GM21576 (cell line): ENCODE measurements around the gene SYTL4.
"Not testable (repeated sequence)": the region's sequence is repeated elsewhere in the genome, so short reads cannot be mapped to it uniquely, and the experiment has no call there.

Experiments used
- ATAC-seq: cut with Tn5 transposase; IDR thresholded peaks from one replicate; pipeline ENCODE4 v1.9.1; 2021; ENCODE audit warnings: mild to moderate bottlenecking, moderate library complexity; ENCODE audit not compliant: unreplicated experiment

SYTL4 gene

DNA sequence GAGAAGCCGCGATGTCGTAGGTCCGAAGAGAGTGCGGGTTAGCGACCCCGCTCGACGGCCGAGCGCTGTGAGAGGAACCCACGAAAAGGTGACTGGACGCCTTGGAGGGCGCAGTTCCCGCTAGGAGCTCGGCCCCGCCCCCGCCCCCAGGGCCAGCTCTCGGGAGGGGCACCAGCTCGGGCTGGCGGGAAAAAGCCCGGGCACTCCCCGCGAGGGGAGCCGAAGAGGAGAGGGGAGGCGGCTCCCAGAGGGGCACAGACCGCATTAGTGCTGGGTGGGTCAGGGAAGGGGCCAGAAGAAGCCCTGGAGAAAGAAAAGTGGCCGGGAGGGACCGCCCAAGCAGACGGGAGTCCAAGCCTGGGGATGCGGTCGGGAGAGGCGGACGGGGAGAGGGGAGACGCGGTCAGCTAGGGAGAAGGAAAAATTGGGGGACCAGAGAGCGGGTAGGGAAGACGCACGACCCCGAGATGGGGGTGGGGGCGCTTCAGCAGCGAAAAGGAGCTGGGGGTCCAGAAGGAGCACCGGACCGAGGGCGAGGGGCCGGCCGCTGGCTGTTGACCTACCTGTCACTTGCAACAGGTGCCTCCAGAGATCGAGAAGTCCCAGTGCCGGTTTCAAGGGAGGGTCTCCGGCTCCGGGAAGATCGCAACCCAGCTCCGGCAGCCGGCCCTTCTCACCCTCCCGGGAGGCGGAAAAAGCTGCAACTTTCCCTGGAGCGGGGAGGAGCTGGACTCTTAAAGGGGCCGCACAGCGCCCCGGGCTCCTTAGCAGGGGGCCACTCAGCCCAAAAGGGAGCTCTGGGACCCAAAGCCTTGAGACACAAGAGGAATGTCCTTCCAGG lies at the start of gene SYTL4:
TSS of gene SYTL4 (minus strand) at position 681 of the 841 bp plus-strand sequence. CDS start 30,084 bp downstream, outside the sequence.
- ATAC-seq: no peak

DNA sequence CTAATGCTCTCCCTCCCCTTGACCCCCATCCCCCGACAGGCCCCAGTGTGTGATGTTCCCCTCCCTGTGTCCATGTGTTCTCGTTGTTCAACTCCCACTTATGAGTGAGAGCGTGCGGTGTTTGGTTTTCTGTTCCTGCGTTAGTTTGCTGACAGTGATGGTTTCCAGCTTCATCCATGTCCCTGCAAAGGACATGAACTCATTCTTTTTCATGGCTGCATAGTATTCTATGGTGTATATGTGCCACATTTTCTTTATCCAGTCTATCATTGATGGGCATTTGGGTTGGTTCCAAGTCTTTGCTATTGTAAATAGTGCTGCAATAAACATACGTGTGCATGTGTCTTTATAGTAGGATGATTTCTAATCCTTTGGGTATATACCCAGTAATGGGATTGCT lies 37.5 kb upstream of the SYTL4 start:
- not testable (repeated sequence) for ATAC-seq

DNA sequence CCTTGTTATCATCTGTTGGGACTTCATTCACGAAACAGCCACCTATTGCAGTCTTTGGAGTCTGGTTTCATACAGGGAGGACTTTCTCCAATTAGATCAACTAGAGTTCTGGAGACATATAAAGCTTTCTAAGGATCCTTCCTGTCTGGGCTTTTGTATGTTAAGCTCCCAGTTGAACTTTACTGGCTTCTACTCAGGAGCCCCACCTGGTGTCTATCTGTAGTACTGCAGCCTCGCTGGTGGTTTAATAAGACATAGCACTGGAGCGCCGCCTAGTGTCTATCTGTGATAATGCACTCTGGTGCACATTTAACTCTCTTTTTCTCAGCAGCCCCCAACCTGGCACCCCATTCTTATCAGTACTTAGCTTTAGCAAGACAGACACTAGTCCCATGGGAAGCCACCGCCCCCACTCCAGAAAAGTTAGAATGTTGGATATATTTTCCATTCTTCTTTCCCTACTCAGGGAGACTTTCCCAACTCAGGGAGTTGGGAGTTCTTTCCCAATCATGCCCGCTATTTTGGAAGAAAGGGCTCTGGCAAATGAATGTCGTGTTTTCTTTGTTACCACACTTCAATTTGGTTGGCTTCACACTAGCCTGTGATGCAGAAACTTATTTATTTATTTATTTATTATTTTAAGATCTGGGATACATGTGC lies 36.9 kb upstream of the SYTL4 start:
- ATAC-seq: no peak

DNA sequence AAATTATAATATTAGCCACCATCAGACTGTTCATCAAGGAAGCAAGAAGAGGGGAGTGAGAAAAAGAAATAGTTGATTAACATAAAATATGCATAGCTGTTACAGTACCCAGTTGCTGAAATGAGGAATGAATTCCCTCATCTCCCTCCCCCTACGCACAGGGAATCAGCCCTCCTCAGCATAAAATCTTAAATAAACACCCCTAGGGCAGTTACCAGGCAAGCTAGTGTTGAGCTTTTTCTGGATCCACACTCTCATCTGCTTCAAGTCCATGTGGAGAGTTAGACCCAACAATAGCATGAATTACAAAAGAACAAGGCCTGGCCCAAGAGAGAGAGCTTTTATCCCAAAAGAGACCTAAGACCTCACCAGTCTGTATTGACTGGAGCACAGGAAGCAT lies 19.0 kb upstream of the SYTL4 start:
- no peak for ATAC-seq

DNA sequence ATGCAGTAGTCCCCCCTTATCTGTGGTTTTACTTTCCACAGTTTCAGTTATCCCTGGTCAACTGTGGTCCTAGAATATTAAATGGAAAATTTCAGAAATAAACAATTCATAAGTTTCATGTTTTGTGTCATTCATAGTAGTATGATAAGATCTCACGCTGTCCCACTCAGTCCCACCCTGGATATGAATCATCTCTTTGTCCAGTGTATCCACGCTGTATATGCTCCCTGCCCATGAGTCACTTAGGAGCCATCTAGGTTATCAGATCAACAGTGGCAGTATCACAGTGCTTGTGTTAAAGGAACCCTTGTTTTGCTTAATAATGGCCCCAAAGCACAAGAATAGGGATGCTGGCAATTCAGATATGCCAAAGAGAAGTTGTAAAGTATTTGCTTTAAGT lies 16.2 kb upstream of the SYTL4 start:
- no peak for ATAC-seq

DNA sequence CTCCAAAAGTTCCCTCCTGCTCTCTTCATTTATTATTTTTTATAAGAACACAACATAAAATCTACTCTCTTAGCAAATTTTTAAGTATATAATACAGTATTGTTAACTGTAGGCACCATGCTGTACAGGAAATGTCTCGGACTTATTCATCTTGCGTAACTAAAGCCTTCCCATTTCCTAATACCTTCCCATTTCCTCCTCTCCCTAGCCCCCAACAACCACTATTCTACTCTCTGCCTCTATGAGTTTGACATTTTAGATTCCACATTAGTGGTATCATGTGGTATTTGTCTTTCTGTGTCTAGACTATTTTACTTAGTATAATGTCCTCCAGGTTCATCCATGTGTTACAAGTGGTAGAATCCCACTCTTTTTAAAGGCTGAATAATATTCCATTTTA lies 15.8 kb upstream of the SYTL4 start:
- no peak for ATAC-seq

DNA sequence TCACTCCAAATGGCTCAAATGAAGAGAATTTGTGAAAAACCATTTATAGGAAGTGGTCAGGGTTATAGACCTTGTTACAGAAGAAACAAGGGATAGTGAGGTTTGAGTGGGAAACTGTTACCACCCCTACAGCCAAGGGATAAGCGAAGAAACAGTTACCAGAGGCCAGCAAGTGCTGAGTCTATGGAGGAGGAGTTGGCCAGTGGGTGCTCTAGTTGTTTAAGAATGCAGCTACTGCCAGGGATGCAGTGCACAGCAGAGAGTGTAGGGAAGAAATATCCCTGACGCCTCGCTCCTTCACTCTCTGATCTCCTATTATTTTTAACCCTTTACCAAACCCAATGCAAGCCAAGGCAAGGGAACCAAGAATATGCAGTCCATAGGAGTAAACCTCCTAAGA lies 15.2 kb upstream of the SYTL4 start:
- no peak for ATAC-seq

DNA sequence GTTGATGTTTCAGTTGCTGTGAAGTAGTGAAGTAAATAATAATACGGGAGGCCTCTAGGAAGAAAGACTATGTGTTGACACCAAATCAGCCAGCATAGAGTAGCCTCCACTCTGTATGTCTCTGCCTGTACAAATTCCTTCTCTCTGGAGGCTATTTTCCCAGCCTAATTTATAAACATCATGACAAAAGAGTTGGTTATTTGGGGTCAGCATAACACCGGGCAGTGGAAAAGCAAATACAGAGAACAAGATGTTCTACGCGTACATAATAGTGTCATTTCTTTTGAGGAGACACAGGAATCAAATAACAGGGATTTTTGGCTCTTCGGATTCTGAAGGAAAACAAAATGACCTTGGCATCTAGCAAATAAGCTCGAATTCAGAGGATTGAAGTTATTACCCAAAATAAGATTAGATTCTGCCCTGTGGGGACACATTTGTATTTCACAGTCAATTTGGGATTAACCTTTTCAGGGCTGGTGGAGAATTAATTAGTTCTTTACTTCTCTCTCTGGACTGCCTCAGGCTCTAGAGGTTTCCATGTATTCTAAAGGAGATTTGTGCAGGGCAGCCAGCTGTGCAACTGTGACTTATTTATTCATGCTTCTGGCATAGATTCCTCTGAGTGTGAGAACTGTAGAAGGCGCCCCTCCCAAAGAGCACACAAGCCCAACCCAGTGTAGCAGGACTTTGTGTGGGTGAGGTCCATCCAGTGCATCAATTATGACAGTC lies 14.1 kb upstream of the SYTL4 start:
- ATAC-seq: no peak

DNA sequence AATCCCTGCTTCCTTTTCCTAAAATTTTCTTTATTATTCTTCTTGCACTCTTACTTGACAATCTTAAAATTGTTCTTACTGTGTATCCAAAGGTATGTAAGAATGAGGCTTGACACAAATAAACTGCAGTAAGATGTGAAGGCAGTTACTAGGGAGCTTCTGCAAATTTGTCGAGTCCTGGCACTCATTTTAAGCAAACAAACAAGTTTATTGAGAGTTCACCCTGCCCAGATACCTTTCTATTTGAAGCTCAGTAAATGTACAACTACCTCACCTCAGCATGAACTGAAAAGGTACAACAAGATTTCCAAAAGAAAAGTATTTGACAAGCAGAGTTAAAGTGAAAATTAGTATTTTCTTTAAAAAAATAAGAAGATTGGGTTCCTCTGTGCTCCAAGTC lies 13.3 kb upstream of the SYTL4 start:
- ATAC-seq: no peak

DNA sequence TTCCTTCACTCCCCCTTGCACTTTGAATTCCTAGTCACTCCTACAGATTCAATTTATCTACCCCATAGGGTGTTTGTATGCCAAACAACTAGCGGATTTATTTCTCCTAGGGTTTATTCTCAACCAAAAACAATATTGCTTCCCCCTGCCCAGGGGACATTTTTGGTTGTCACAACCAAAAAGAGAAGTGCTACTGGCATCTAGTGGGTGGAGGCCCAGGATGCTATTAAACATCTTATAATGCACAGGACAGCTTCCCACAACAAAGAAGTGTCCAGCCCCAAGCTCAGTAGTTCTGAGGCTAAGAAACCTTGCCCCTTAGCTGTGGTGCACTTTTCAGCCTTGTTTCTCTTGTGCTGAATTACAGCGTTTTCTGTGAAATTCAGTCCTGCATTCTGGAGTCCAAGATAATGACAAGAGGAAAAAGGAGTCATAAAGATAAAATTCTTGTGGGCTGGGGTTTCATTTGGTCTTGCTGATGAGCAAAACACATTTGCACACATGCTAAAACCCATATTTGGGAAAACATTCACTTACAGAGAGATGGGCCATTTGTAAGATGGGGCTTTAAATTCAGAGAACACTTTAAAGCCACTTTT lies 11.2 kb upstream of the SYTL4 start:
- no peak for ATAC-seq

DNA sequence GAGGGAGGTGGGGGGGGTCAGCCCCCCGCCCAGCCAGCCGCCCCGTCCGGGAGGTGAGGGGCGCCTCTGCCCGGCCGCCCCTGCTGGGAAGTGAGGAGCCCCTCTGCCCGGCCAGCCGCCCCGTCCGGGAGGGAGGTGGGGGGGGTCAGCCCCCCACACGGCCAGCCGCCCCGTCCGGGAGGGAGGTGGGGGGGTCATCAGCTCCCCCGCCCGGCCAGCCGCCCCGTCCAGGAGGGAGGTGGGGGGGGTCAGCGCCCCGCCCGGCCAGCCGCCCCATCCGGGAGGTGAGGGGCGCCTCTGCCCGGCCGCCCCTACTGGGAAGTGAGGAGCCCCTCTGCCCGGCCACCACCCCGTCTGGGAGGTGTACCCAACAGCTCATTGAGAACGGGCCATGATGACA lies 7.9 kb downstream of the SYTL4 start:
- ATAC-seq: not testable (repeated sequence)

DNA sequence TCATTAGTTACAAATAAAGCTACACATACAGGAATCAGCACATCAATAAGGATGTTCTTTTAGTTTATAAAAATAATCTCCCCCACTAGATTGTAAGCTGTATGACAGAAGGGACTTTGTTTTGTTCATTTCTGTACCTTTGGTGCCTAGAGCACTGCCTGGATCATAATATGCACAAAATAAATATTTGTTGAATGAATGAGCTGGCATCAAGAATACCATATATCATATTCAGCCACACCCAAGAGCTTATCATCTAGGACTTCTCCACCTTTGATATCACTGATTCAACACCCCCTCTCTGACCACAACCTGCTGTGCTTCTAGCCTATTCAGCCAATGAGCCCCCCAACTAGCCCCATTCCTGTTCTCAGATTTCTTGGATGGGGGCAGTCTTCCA lies 10.6 kb downstream of the SYTL4 start:
- no peak for ATAC-seq

DNA sequence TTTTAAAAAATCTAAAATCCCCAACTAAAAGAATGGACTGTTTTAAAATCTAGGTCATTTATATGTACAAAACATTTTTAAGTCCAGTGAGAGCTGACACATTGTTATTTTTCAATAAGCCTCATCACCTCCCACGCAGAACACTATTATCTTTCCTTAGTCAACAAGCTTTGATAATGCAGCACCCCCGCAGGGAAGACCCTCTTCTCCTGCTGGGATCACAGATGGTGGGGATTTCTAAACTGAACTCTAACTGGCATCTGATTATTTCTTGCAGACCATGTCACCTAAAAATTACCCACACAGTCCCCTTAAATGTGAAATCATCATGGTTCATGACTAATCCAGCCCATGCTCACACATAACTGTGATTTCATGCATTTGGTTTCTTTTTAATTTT lies 11.6 kb downstream of the SYTL4 start:
- ATAC-seq: no peak

DNA sequence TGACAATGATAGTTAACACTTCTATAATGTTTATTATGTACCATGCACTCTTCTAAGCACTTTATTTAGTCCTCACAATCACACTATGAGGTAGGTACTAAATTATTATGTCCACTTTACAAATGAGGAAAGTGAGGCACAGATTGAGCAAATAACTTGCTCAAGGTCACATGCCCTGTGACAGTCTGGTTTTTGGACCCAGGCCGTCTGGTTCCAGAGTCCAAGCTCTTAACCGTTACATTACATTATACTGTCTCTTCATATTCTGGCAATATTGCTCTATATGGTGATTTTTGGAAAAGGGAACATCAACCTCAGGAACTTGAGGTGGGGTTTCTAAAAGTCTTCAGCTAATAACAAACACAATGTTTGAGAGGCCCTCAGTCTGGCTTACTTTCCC lies 12.8 kb downstream of the SYTL4 start:
- ATAC-seq: no peak

DNA sequence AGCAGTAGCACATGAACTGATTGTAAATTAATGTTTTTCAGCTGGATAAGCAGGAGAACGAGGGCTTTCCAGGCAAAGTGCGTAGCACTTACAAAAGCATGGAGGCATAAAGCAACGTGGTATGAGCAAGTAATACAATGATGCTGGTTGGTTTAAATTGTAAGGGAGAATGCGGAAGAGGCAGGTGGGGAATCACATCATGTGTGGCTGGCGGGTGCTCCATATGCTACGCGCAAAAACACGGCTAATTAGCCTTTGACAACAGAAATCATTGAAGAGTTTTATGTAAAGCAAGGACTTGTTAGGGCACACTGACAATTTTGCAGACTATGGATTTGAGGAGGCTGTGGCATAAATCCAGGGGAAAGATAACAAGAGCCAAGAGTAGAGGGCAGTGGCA lies 14.6 kb downstream of the SYTL4 start:
- no peak for ATAC-seq

DNA sequence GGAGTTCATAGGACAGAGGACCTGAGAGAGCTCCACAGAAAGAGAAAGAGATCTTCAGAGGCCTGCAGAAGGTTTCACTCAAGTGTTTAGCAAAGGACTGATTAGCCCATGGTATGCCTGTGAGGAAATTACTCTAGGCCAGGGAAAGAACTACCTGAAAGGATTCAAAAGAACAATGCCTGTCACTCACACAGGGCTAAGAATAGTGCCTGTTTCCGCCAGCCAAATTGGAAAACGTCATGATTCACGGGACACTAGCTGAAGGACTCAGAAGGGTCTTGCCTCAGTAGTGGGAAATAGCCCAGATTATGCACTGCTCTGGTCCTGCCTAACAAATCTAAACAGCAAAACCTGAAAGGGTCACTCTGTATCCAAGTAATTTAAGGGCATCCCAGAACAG lies 21.1 kb downstream of the SYTL4 start:
- ATAC-seq: no peak

DNA sequence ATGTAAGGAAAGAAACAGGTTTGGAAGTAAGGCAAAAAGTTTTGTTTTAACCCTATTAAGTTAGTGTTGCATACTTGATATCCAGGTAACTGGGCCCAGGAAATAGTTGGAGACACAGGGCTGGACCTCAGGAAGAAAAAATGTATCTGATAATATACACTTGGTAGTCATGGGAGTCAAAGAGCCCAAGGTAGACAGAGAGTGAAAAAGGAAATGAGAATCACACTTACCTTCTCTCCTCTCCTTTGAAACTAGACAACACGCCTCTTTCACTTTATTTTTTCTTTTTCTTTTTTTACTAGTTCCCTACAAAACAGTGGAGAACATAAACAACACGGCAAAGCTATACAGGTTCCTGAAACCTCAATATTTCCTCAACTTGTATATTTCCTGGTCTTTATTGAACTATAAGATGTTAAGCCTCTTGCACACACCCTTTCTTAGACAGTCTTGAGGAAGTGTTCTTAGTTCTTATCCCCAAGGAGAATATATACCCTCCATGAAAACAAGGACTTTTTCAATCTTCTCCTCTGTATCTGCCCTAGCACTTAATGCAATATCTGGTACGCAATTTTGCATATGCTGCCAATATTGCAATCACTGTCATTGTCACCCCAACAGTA lies 27.2 kb downstream of the SYTL4 start:
- no peak for ATAC-seq

DNA sequence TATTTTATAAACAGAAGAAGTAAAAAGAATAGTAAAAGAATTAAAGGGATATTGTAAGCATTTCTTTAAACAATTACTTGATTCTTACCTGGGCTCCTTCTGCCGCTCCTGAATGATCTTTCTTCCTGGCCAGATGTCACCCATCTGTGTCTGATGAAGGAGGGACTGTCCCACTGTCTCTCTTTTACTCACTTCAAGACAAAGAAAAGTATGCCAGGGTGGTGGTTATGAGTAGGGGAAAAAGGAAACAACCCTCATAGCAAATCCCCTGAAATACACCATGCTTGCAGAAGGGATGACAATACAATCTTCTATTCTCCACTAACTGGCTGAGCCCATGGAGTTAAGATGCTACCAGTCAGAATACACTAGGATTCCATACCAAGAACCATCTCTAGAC lies 31.1 kb downstream of the SYTL4 start:
- ATAC-seq: no peak

DNA sequence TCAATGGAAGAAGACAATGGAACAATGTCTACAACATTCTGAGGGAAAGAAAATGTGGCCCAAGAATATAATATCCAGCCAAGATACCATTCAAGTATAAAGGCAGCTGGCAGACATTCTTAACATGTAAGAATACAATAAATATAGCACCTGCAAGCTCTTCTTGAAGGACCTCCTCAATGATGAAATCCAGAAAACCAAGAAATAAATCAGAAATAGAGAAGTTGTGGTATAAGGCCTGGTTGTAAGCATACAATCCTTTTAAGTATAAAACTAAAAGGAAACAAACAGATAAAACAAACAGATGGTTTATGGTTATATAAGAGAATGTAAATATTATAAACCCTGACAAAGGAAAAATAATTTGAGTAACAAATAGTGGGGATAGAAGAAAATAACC lies 33.4 kb downstream of the SYTL4 start:
- no peak for ATAC-seq

DNA sequence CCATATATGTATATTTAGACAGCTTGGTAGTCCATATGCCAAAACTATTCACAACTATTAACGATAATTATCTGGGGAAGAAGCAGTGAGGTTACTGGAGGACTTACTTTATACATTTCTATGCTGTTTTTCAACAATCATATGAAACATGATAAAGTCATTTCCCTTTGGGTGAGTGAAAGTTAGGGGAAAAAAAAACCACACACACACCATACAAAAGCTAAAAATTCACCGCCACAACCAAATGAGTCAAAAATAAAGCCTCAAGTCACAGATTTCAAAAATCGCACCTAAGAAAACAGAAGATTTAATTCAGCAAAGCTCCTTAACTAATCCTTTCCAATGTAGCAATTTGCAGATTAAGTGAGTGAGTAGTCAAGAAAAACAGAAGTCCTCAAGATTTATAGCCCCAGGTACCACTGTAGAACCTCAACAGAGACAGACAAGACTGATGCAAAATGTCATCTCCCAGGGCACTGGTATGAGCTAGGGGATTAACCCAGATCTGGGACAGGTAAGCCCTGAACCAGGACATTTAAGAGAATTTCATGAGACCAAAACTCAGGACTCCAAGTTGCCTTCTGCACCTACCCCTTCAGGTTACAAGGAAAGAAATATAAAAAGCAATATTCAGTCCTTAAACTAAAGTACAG lies 35.1 kb downstream of the SYTL4 start:
- ATAC-seq: no peak
